GM19043 (cell line): ENCODE measurements around the gene NAXE.
"Not testable (repeated sequence)": the region's sequence is repeated elsewhere in the genome, so short reads cannot be mapped to it uniquely, and the experiment has no call there.

Experiments used
- ATAC-seq: cut with Tn5 transposase; IDR thresholded peaks from one replicate; pipeline ENCODE4 v1.9.1; 2021; ENCODE audit warnings: low read depth; ENCODE audit not compliant: unreplicated experiment

Gene NAXE

DNA sequence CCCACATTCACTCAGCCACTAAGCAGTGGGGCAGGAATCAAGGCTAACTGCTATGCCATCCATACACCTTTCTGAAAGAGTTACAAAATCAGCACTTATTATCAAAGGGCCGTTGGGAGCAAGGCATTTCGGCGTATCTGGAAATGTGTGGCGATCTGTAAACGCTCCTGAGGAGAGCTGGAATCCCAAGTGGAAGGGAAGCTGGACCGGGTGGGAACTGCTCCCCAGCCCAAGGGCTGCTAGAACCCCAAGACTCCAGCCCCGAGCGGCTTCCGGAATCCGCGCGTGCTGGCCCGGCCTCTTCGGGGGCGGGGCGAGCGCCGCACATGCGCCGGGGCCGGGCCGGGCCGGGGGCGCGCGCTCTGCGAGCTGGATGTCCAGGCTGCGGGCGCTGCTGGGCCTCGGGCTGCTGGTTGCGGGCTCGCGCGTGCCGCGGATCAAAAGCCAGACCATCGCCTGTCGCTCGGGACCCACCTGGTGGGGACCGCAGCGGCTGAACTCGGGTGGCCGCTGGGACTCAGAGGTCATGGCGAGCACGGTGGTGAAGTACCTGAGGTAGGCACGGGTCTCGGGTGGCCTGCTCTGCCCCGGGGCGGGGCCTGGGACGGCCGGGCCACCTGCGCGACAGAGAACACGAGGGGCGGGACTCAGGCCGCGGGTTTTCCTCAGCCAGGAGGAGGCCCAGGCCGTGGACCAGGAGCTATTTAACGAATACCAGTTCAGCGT is at the start of gene NAXE:
Gene NAXE, plus strand, starts transcription at position 345 of the 726 bp plus-strand sequence. Its CDS starts 29 bp downstream, at position 374.
- peak; percentile 85 for ATAC-seq

- ATAC-seq: no peak
These were observed 48.5 kb upstream of the NAXE start for GRCh38 chr1:156543066-156543465.

- ATAC-seq: no peak
These were observed 46.9 kb upstream of the NAXE start for GRCh38 chr1:156544592-156545102.

- ATAC-seq: no peak
These were observed 45.3 kb upstream of the NAXE start for GRCh38 chr1:156546267-156546666.

DNA sequence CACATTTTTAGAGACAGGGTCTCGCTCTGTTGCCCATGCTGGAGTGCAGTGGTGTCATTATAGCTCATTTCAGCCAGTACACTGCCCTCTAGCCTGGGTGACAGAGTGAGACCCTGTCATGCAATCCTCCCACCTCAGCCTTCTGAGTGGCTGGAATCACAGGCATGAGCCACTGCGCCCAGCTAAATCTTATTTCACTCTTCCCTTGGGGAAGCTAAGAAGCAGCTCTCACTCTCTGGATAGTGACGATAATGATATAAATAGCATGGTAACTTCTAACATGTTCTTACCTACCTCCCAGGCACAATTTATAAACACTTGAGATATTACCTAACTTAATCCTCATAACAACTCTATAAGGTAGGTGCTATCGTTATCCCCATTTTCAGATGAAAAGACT is 44.1 kb upstream of the NAXE start:
- no peak for ATAC-seq

GRCh38 chr1:156547982-156548381 is 43.6 kb upstream of the NAXE start:
- ATAC-seq: no peak

GRCh38 chr1:156549390-156549789 is 42.2 kb upstream of the NAXE start:
- ATAC-seq: no peak

- no peak for ATAC-seq
These were observed 41.7 kb upstream of the NAXE start for GRCh38 chr1:156549831-156550230.

DNA sequence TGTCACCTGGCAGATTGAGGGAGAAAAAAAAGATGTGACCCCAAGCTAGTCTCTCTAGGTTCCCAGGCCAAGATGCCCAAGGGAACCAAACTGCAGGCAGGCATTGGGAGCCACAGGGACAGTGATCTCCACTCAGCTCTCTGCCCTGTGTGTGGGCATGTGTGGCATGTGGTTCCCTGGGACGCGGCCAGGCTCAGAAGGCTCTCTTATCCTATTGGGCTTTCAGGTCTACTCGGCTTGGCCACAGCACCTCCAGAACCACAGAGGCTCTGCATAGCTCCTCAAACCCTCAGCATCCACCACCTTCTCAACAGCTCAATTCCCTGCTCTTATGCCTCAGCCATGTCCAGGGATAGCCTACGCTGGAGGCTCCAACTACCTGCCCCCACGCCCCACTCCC is 41.2 kb upstream of the NAXE start:
- no peak for ATAC-seq

GRCh38 chr1:156551066-156551643 is 40.4 kb upstream of the NAXE start:
- no peak for ATAC-seq

DNA sequence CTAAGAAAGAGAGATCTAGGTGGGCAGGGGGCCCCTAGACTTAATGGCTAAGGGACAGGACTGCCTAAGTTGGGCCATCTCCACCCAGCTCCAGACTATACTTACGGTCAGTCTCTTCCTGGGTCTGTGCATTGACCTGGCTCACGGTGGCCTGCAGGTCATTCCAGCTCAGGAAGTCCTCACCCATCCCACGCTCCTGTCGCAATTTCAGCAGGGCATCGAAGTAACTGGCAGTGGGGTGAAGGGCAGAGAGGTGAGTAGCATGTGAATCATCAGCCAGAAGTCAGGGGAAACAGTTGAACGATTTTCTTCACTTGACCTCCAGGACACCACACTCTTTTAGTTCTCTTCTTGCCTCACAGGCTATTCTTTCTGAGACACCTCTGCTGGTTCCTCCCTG is 39.7 kb upstream of the NAXE start:
- ATAC-seq: no peak

DNA sequence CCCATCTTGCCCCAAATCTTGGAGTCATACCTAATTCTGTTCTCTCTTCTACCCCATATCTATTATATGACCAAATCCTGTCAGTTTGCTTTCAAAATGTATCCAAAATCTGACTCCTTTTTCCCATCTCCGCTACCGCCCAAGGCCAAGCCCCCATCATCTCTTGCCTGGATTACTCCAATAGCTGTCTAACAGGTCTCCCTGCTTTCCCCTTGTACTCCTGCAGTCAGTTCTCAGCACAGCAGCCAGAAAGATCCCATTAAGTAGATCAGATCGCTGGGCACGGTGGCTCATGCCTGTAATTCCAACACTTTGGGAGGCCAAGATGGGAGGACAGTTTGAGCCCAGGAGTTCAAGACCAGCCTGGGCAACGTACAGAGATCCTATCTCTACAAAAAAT is 39.1 kb upstream of the NAXE start:
- no peak for ATAC-seq

GRCh38 chr1:156552937-156553336 is 38.6 kb upstream of the NAXE start:
- not testable (repeated sequence) for ATAC-seq

GRCh38 chr1:156553860-156554485 is 37.6 kb upstream of the NAXE start:
- no peak for ATAC-seq

GRCh38 chr1:156554971-156555370 is 36.6 kb upstream of the NAXE start:
- no peak for ATAC-seq

DNA sequence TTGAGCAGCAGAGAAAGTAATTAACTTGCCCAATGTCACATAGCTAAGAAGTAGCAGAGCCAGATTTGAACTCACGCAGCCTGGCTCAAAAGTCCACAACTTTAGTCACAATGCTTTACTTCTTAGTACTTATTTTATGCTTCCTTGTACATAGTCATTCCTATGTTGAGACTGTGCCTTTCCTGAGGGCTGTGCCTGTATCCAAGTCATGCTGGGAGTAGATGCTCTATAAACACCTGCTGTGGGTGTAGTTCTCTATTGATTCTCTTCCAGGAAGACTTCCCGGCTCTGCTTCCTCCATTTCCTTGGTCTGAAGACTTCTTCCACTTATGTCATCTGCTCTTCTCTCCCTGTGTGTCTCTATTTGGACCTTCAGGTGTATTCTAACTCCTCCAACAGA is 35.9 kb upstream of the NAXE start:
- ATAC-seq: no peak

GRCh38 chr1:156556354-156556753 is 35.2 kb upstream of the NAXE start:
- no peak for ATAC-seq

DNA sequence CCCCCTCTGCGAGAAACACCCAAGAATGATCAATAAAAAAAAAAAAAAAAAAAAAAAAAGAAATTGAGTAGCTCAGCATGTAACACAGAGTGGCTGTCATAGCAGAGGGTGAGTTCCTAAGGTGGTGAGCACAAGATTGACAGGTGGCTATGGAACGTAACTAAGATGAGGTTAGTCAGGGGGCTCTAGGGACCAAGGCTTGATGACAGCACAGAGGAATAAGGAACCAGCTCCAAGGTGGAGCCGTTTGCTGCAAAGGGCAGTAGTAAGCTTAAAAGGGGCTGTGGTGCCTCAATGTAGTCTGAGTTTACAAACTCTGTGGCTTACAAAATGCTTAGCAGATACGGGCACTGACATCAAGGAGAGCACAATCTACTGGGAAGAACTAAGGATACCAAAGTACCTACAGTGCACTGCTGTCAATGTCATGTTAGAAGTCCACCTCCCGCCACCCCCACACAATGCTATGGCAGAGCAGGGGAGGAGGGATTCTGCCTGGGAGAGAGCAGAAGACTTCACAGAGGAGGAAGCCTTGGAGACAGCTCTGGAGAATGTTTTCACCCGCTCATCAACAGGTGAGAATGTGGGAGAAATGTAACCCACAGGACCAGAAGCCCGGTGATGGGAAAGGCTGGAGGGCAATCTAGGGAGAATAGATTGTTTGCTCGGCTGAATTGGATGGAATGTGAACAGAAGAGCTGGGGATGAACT is 32.3 kb upstream of the NAXE start:
- no peak for ATAC-seq

DNA sequence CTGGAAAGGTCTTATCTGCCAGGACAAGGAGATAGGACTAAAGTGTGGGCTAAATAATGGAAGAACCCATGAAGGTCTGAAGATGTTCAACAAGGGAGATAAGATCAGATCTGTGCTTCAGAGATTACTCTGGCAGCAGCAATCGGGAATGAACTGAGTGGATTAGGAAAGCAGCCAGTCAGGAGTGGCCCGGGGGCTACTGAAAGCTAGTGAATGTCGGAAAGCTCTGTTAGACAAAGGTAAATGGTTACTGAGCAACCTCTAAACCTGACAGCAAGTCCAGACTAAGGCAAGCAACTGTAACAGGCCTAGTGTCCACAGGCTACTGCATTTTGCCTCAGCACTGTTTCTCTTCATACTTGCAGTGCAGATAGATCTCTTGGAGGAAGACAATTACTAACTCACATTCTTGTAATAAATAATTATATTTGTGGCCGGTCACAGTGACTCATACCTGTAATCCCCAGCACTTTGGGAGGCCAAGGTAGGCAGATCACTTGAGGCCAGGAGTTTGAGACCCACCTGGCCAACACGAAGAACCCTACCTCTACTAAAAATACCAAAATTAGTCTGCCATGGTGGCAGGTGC is 31.7 kb upstream of the NAXE start:
- no peak for ATAC-seq

- ATAC-seq: no peak
These were observed 30.9 kb upstream of the NAXE start for GRCh38 chr1:156560585-156561163.
